Hypothalamus (tissue), 51 donors: ENCODE data around the gene TMEM184B.
A peak's percentile ranks its signal among the peaks of the same experiment; 100 is the strongest.

Experiments
- DNase-seq, 51 donors: peaks; one replicate each; lab custom pipeline; 2025; lab: John Stamatoyannopoulos, UW

Gene TMEM184B

GRCh38 chr22:38172832-38173640, 99.8 kb downstream of the TMEM184B start:
- peak in 31 of 51 donors; percentile 7 to 83 (median 58) for DNase-seq

- DNase-seq = peak in 3 of 51 donors; percentile 6 to 20 (median 15)
Observed at GRCh38 chr22:38171927-38172831, 100.6 kb downstream of the TMEM184B start.

GRCh38 chr22:38170469-38170868, 102.3 kb downstream of the TMEM184B start:
- no peak for DNase-seq
